GM21423 (cell line): Measurements from ENCODE around the gene EDAR.

Source experiments
- ATAC-seq: cut with Tn5 transposase; IDR thresholded peaks from one replicate; pipeline ENCODE4 v1.9.1; 2021; ENCODE audit warnings: mild to moderate bottlenecking, moderate library complexity; ENCODE audit not compliant: unreplicated experiment

Gene EDAR

DNA sequence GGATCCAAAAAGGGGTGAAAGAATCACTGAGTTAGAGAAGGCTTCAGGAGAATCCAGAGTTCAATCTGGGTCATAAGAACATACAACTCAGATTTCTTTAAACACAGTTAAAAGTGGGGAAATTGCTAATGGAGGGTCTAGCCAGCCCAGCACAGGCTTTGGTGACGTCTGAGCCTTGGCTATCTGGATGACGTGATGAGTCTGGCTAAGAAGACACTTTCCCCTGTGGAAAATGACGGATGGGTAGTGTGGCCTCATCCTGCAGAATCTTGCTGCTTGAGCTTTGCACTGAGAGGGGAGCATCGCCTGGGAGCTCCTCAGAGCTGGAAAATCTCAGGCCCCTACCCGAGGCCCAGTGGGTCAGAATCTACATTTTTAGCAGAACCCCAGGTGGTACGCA is 19.2 kb downstream of the EDAR start:
- ATAC-seq: no peak

DNA sequence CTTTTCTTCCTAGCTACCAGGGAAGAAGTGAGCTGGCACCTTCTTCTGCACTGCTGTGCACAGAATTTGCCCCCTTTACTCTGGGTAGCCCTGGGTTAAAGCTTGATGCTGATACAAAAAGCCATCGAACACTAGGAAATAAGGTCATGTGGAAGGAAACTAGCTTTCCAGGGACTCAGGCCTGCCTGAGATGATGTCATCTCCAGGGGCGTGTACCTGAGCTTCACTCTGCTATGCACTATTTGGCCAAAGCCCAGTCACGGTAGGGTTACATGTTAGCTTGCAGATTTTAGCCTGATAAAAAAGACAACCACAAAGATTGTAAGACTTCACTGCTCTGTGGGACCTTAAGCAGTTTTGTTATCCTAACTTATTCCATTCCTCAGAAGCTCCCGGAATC is 20.4 kb downstream of the EDAR start:
- ATAC-seq: no peak

DNA sequence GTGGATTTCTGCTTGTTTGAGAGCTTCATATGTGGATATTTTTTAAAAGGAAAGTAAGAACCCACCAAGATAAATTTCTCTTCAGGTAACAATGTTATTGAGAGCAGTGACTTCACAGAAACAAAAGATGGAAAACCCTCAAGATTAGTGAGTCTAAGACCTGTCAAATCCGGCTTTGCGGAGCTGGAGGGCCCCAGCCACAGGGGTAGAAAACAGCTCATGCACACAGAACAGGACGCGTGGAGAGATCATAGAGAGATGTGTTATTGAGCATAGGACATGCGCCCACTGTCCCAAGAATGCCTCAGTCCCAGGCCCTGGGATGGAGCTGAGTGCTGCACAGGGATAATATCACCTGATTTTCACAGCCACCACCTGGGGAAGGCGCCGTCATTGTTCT is 21.3 kb downstream of the EDAR start:
- no peak for ATAC-seq

DNA sequence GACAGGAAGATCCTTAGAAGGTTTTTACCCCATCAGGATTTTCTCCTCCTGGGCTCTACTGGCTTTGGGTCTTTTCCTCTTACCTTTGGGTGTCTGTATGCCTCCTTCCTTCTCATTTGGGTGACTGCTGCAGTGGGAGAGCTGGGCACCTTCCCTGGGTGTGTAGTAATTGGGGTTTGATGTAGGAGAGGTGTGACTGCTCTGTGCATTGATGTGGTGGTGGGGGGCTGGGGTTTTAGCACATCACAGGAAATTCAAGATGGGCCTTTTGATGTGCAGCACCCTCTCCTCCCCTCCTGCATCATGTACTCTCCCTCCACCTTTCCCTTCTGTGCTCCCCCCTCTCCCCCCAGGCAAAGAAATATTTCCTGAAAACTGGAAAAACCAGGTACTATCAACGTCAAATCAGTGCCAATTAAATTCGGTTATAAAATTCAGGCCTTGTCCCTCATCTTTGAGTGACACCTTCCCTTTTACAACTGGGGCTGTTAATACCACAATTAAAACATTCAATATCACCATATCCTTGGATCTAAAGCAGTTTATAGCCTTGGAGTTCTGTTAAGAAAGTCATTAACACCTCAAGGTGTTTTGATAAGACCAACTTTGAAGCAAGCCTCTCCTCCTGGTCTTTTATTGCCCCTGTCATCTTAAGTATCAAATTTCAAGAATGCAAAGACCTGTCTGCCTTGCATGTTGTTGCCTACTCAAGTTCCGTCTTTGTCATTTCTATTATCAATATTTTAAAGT is 23.3 kb downstream of the EDAR start:
- ATAC-seq: no peak

DNA sequence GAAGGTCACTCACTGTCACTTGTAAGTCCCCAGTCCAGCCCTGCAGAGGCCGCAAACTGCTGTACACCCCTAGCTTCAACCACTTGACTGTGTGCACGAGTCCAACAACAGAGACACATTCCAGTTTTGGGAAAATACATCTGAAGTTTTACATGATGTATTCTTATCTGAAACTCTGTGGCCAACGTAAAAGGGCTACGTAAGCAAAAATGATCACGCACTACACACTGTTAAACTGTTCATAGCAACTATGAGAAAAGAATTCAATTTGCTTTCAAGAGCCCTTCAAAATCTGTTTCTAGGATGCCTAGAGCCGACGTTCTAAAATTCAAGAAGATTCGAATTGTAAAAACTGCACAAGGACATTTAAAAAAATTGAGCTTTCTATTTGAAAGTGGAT is 26.0 kb downstream of the EDAR start:
- no peak for ATAC-seq

DNA sequence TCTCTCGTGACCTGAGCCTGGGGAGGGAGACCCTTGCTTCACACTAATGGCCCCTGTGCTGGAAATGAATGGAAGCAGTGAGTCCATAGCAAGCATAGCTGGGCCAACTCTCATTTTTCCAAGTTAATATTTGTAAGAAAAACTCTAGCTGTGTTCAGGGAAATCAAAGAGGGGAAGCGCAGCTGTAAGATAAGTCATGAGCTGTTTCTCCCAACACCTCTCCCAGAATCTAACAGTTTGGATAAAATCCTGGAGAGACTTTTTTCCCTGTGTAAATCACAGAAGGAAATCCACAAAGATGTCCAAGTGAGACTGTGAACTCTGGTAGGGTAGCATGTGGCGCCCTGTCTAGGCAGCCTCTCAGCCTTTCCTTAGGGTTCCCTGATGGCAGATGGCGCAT is 27.2 kb downstream of the EDAR start:
- ATAC-seq: no peak

DNA sequence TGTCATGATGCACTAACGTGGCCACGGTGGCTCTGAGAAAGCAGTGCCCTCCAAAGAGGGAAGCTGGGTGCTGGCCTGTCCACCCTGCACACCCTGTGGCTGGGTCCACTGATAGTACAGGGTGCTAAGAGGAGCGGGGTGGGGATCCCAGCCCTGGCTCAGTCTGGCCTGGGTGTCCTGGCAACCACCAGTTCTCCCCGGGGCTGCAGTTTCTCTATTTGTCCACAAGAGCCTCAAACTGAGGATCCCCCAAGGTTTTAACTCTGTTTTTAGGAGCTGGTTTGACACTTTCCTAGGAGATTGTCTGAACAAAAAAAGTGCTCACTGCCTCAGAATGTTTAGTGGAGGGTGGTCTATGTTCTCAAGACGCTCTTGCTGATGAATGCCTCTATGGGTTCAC is 29.0 kb downstream of the EDAR start:
- ATAC-seq: no peak

DNA sequence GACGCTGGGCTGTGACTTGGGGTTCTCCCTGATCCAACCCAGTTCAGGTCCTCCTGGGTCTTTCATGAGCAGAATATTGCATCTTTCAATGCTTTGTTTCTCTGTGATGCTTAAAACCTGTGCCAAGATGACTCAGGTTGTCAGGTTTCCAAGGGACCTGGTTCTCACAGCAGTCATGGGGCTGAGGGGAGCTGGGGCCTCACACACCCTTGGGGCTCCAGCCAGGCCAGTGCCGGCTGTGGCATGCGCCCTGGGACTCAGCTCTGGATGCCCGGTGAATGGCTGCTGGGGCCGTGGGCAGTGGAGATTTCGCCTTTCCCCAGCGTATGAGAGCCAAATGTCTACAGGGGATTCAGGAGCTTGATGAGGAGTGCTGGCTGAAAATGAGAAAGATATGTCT is 29.6 kb downstream of the EDAR start:
- no peak for ATAC-seq

DNA sequence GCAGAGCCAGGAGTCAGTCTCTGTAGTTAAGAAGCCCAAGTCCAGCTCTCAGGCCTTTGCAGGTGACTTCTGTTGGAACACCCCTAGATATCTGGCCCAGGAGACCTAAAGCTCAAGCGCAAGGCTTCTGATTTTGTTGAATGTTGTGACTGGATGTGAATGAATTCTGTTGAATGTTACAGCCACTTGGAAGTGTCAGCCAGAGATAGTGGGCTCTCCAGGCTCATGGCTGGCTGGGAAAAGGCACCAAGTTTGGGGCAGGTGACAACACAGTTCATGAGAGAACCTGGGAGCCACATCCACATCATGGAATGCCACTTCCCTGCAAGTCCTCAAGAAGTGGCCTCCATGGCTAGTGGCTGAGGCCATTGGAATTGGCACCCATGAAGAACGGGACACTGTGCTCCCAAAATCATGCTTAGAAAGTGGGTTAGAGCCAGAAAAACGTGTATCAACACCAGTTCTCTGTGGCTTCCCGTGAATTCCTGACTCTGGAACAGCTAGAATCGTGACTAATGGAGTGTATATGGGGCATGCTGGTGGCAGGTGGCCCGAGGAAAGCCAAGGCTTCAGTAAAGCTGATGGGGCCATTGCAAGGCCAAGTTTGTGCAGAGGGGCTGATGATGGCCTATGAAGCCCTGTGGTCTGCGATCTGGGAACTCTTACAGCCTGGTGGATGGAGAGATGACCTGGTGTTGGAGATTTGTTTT is 30.2 kb downstream of the EDAR start:
- no peak for ATAC-seq

DNA sequence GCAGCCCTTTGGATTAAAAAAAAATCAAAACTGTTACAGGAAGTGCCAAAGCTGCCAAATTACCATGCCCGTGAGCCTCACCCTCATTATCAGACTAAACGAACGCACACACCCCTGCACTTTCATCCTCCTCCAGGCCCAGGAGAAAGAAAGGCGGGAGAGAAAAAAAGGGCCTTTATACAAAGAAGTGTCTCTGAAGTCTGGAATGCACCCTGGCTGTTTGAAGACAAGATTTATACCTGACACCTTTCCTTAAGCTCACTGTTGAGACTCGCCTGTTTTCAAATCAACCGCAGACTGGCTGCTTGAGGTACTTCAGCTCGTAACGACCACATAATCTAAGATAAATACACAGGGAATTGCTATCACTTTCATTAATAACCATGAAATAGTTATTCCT is 31.0 kb downstream of the EDAR start:
- ATAC-seq: no peak

DNA sequence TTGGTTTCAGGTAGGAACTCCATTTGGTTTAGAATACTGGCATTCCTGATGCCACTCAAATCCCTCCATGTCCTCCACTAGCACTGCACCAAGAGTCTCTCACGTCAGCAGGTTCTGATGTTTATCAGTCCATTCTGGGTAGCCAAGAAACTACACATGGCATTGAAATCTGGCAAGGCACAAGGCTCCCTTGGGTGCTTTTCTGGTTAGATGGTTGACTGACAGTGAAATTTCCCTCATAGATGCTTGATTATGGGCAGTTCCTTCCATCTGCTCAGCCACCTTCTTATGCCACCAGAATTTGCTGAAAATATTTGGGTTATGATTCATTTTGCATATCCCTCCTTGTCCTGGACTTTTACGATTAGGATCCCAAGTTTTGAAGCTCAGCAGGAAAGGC is 32.6 kb downstream of the EDAR start:
- no peak for ATAC-seq

DNA sequence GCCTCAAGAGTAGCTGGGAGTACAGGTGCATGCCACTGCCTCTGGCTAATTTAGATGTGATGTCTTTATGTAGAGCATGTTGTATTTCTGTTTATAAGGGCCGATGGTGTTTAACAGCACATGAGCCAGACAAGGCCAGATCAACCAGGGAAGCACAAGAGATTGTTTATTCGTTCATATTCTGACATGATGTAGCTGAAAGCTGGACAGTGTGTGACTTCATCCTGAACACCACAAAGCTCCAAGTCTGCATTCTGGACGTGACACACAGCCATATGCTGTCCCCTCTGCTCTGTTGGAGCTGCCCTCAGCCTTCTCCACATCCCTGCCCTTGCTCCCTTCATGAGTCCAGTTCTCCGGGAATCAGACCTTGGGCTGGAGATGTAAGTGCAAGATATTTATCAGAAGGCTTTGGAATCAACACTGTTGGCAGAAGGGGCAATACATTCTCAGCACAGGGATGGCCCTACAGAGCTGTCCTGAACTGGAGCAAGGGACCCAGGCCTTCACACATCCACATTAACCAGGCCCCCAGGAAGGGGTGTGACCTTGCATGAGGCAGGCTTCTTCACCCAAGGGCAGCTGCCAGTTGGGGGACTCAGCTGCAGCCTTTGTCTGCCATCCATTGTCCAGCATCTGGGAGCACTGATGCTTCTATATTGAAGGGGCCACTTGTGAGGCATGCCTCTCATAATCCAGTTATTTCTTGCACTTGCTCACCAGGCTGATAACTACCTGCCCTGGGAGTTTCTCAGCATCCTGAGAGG is 38.5 kb downstream of the EDAR start:
- ATAC-seq: no peak

DNA sequence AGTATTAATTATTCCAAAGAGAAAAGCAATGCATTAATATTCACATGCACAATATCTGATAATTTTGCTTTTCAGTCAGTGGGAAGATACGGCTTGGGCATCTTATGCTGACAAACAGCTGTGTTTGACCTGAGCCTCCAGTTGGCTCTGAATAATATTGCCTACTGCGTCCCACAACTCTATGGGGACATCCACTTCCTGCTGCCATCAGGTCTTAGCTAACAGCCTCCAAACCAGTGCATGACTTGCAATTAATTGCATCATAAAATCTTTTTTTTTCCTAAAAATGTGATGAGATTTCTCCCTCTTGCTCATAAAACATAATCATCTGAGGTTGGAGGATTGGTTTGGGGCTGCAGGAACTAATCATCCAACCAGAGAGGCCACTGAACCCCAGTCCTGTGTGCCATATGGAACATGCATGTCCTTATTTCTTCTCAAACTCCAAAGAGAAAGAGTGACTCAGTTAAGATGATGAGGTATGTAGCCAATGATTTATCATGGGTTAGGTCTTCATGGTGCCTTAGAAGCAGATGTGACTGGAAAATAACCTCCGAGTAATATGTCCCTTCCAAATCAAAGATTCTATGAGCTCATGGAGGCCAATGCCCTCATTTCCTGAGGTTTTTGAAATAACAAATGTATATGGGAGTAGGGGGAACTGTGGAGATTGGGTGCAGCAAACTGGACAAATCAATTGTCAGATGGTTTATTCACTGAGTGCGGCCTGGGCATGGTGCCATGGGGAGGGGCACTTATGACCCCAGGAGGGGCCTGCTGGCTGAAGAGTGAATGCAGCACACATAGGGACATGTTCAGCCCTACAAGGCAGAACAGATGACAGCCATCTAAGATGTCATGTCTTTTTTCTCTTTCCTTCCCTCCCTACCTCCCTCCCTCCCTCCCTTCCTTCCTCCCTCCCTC is 39.4 kb downstream of the EDAR start:
- no peak for ATAC-seq

DNA sequence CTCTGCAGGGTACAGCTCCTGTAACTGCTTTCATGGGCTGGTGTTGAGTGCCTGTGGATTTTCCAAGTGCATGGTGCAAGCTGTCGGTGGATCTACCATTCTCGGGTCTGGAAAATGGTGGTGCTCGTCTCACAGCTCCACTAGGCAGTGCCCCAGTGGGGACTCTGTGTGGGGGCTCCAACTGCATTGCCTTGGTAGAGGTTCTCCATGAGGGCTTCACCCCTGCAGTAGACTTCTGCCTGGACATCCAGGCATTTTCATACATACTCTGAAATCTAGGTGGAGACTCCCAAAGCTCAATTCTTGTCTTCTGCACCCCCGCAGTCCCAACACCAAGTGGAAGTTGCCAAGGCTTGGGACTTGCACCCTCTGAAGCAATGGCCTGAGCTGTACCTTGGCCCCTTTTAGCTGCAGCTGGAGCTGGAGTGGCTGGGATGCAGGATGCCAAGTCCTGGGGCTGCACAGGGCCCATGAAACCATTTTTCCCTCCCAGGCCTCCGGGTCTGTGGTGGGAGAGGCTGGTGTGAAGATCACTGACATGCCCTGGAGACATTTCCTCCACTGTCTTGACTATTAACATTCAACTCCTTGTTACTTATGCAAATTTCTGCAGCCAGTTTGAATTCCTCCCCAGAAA is 41.6 kb downstream of the EDAR start:
- no peak for ATAC-seq

DNA sequence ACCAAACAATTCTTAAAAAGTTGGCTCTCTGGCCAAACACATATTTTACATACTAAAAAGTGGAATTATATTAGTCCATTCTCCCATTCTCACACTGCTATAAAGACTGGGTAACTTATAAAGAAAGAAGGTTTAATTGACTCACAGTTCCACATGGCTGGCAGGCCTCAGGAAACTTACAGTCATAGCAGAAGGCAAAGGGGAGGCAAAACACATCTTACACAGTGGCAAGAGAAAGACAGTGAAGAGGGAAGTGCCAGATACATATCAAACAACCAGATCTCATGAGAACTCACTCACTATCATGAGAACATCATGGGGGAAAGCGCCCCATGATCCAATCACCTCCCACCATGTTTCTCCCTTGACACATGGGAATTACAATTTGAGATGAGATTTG is 42.6 kb downstream of the EDAR start:
- ATAC-seq: no peak

DNA sequence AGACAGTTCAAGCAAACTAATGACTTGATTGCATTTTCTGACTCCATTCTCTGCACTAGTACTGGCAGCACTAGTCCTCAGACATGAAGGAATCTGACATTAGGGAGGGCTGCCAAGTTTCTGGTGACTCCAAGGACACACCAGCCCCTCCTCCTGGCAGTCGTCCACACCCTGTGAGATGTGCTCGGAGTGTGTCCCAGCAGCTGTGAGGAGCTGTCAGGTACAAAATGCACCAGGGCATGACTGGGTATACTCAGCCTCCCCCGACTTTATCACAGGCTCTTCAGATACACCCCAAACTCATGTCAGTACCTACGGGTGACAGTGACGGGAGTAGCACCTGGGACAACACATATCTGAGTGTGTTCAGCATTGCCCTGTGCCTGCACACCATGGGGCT is 43.1 kb downstream of the EDAR start:
- no peak for ATAC-seq

DNA sequence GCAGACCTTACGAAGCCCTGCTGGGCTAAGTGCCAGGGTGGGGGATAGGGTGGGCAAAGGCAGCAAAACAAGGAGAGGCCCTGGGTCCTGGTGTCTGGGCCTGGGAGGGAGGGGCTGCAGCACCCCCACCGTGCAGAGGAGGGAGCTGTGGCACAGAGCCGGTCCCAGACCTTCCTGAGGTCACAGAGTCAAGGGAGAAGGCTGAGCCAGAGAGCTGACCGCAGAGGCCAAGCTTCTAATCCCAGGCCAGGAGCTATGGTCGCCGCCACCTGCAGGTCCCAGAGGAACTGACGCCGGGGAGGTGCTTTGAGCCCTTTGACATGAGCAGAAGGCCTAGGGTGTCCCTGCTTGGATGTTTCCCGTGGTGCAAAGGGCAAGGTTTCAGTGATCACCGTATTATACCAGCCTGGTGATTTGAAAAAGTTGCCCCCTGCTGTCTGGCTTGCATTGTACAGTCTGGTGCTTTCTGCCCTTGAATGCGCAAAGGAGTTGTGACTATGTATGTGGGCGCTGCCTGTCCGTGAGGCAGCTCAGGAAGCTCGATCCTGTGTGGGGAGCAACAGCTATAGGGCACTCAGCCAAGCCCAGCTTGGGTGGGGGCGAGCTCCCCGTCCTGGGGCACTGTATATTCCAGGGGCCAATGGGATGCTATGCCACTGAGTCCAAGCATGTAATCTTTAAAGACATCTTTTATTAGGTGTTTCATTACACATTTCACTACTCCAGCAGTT is 44.3 kb downstream of the EDAR start:
- ATAC-seq: no peak

DNA sequence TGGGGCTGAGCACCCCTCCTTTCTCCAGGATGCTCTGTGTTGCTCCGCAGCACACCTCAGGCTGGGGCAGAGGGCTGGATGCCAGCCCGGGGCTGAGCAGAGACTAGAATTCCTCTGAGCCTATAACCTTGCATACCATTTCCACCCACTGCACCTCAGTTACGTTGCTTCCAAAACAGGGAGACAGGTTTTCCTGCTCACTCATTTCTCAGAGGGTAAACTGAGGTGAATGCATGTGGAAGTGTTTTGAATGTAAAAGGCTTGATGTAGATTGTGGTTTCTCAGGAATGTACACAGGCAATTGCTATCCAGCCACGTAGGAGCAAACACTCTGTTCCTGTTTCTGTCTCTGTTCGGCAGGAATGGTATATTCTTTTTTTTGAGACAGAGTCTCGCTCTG is 45.3 kb downstream of the EDAR start:
- no peak for ATAC-seq

DNA sequence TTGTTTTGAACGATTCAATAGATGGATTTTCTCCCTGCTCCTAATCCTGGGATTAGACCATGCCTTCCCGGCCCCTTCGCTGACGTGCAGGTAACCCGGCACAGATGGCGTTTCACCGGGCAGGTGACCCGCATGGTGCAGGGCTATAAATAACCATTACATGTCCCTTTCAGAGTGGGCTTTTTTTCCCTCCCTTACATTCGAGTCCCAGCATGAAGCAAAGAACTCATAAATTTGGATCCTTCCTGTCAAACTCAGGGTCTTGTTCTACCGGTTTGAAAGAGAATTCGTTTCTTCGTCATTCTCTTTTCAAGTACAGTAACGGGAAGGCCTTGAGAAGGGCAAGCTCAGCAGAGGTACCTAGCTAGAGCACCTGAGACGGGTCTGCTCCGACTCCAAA is 46.1 kb downstream of the EDAR start:
- ATAC-seq: no peak
